Left lung (tissue), 10 donors: ENCODE results near the gene OBP2B. TPM values are rescaled to one million over a fixed set of nuclear protein-coding genes. Genes with fewer than 3 reads are reported as not detected.
"Not testable (repeated sequence)": the region's sequence is repeated elsewhere in the genome, so short reads cannot be mapped to it uniquely, and the experiment has no call there.

Experiments used
- ATAC-seq: fragments of 200-7000 bp; cut with Tn5 transposase; one replicate; pipeline ENCODE4 v1.9.1; 2020; ENCODE audit warnings: moderate library complexity
- DNase-seq, 4 donors: peaks; one replicate each; pipeline ENCODE4 v3.0.0-alpha.2; 2013 to 2020
- H3K27ac ChIP-seq, 2 donors: fragments of 200-600 bp; sonication (generic) in 1 of 2; one replicate each; pipeline versions ENCODE4 v1.5.0 to v1.8.0; 2020 to 2021
- H3K27me3 ChIP-seq, 2 donors: fragments of 200-600 bp; sonication (generic) in 1 of 2; one replicate each; pipeline versions ENCODE4 v1.5.0 to v1.8.0; 2020 to 2021
- H3K36me3 ChIP-seq, 2 donors: fragments of 200-600 bp; sonication (generic) in 1 of 2; one replicate each; pipeline versions ENCODE4 v1.5.0 to v1.8.0; 2020 to 2021
- H3K4me1 ChIP-seq, 2 donors: fragments of 200-600 bp; one replicate each; pipeline ENCODE4 v1.8.0; 2021
- H3K4me3 ChIP-seq, 2 donors: fragments of 200-600 bp; sonication (generic) in 1 of 2; one replicate each; pipeline versions ENCODE4 v1.5.0 to v1.8.0; 2020 to 2021; ENCODE audit warnings: mild to moderate bottlenecking in 1 of 2
- H3K9me3 ChIP-seq, 2 donors: fragments of 200-600 bp; sonication (generic) in 1 of 2; one replicate each; pipeline versions ENCODE4 v1.5.0 to v1.8.0; 2020 to 2021
- CTCF ChIP-seq, 2 donors: fragments of 200-600 bp; sonication (generic) in 1 of 2; IDR thresholded peaks; one replicate each; pipeline versions ENCODE4 v1.5.0 to v1.8.0; 2021; ENCODE audit warnings: antibody characterized with exemption in 2 of 2
- intact Hi-C, 2 donors: fragments of 100-400 bp; cut with DNase I; formaldehyde crosslinking; loops; one replicate each; pipeline versions ENCODE4 v1.11.2 to v1.14.2; 2022
- polyA plus RNA-seq, 6 donors: library from polyadenylated mRNA; unstranded; fragments of 120-200 nt; gene quantifications; one replicate each; pipeline ENCODE4 v1.2.1, GENCODE V29; 2013; ENCODE audit not compliant: insufficient read length in 6 of 6
- total RNA-seq, 2 donors: library from RNA; stranded (reverse); fragmentation: NEBNext Ultra II Directional; extraction: Animal tissue kit (Norgen Biotek cat#: 25700); gene quantifications; one replicate each; pipeline ENCODE4 v1.2.1, GENCODE V29; 2021
- donor health status: DM: no; HTN: yes; CAD: no.
- donor health status: DM: no; HTN: no; CAD: no.

Gene OBP2B
- total and polyA plus RNA-seq, 8 donors: not detected

GRCh38 chr9:133255371-133256135 is 46.5 kb upstream of the OBP2B start:
- H3K9me3 ChIP-seq: no peaks in the 10 kb centered on the region
- no peak overlapping the region for H3K4me3 ChIP-seq
- ATAC-seq (no peak), DNase-seq (no peak)
- TF ChIP-seq CTCF (IDR thresholded peaks at IDR 0.05): no peak
- no peaks in the 10 kb centered on the region for H3K27me3 ChIP-seq
- no peak overlapping the region for H3K27ac ChIP-seq
- H3K36me3 ChIP-seq: no peaks in the 10 kb centered on the region
- peaks cover 0 to 6% of the 10 kb centered on the region in 2 donors for H3K4me1 ChIP-seq
- intact Hi-C loops: no loop called here

- Histone ChIP-seq H3K4me1 (peaks cover 0 to 6% of the 10 kb centered on the region in 2 donors), H3K27me3 (no peaks in the 10 kb centered on the region), H3K27ac (no peak overlapping the region), H3K4me3 (no peak overlapping the region), H3K36me3 (no peaks in the 10 kb centered on the region), H3K9me3 (no peaks in the 10 kb centered on the region)
- intact Hi-C loops: no loop called here
- no peak for DNase-seq
- no peak for TF ChIP-seq CTCF (IDR thresholded peaks at IDR 0.05)
- no peak for ATAC-seq
These were observed 45.4 kb upstream of the OBP2B start for GRCh38 chr9:133254471-133254870.

- peak overlapping the region; percentile 73 to 82 for H3K27ac ChIP-seq
- intact Hi-C loops: no loop called here
- H3K27me3 ChIP-seq: no peaks in the 10 kb centered on the region
- ATAC-seq: no peak
- H3K4me1 ChIP-seq: peaks cover 0 to 6% of the 10 kb centered on the region in 2 donors
- DNase-seq: no peak
- H3K9me3 ChIP-seq: no peaks in the 10 kb centered on the region
- H3K4me3 ChIP-seq: no peak overlapping the region
- H3K36me3 ChIP-seq: no peaks in the 10 kb centered on the region
- TF ChIP-seq CTCF (IDR thresholded peaks at IDR 0.05): no peak
These were observed 44.2 kb upstream of the OBP2B start for GRCh38 chr9:133253268-133253667.

GRCh38 chr9:133252301-133253020 is 43.4 kb upstream of the OBP2B start:
- peak in 3 of 4 donors; percentile 37 to 89 (median 85) for DNase-seq
- H3K36me3 ChIP-seq: no peaks in the 10 kb centered on the region
- H3K9me3 ChIP-seq: no peaks in the 10 kb centered on the region
- intact Hi-C loops: no loop called here
- H3K27ac ChIP-seq: peak overlapping the region; percentile 73 to 82
- H3K27me3 ChIP-seq: no peaks in the 10 kb centered on the region
- H3K4me3 ChIP-seq: peak overlapping the region; percentile 8 to 35
- TF ChIP-seq CTCF (IDR thresholded peaks at IDR 0.05): no peak
- ATAC-seq: peak; percentile 94
- peaks cover 0 to 6% of the 10 kb centered on the region in 2 donors for H3K4me1 ChIP-seq

GRCh38 chr9:133251773-133252172 is 42.7 kb upstream of the OBP2B start:
- peak; percentile 7 for ATAC-seq
- Histone ChIP-seq H3K4me3 (peak overlapping the region; percentile 8 to 35), H3K9me3 (no peaks in the 10 kb centered on the region), H3K36me3 (no peaks in the 10 kb centered on the region), H3K27ac (peak overlapping the region; percentile 73 to 82), H3K27me3 (no peaks in the 10 kb centered on the region), H3K4me1 (peaks cover 0 to 6% of the 10 kb centered on the region in 2 donors)
- no peak for DNase-seq
- no peak for TF ChIP-seq CTCF (IDR thresholded peaks at IDR 0.05)
- intact Hi-C loops: no loop called here

GRCh38 chr9:133251221-133251620 is 42.2 kb upstream of the OBP2B start:
- peak overlapping the region; percentile 73 to 82 for H3K27ac ChIP-seq
- not testable (repeated sequence) for ATAC-seq

More at GRCh38 chr9:133251221-133251620, 42.2 kb upstream of the OBP2B start:
- H3K27me3 ChIP-seq, H3K9me3 ChIP-seq, H3K36me3 ChIP-seq, DNase-seq, H3K4me1 ChIP-seq, intact Hi-C loops: not testable (repeated sequence)
- peak overlapping the region in 1 of 2 donors; percentile 35 for H3K4me3 ChIP-seq
